Ishikawa (cell line): ENCODE results near the gene C19orf53.

ENCODE experiments used
- CEBPB ChIP-seq: IDR thresholded peaks from 2 replicates; pipeline ENCODE4 v1.6.1; 2012
- CREB1 ChIP-seq: IDR thresholded peaks from 2 replicates; pipeline ENCODE4 v1.6.1; 2012; ENCODE audit warnings: low read depth
- EGR1 ChIP-seq: IDR thresholded peaks from 2 replicates; pipeline ENCODE4 v1.6.1; 2012
- EP300 ChIP-seq: IDR thresholded peaks from 2 replicates; pipeline ENCODE4 v1.6.1; 2012; ENCODE audit warnings: borderline replicate concordance
- FOXM1 ChIP-seq: IDR thresholded peaks from 2 replicates; pipeline ENCODE4 v1.6.1; 2012; ENCODE audit warnings: low read depth, borderline replicate concordance
- MAX ChIP-seq: IDR thresholded peaks from 2 replicates; pipeline ENCODE4 v1.6.1; 2012
- NFIC ChIP-seq: IDR thresholded peaks from 2 replicates; pipeline ENCODE4 v1.6.1; 2012
- RAD21 ChIP-seq: IDR thresholded peaks from 2 replicates; pipeline ENCODE4 v1.6.1; 2012; ENCODE audit warnings: low read depth
- REST ChIP-seq: IDR thresholded peaks from 2 replicates; pipeline ENCODE4 v1.6.1; 2012; ENCODE audit warnings: low read depth, mild to moderate bottlenecking
- TAF1 ChIP-seq: IDR thresholded peaks from 2 replicates; pipeline ENCODE4 v1.6.1; 2012; ENCODE audit warnings: low read depth, mild to moderate bottlenecking
- TCF12 ChIP-seq: IDR thresholded peaks from 2 replicates; pipeline ENCODE4 v1.6.1; 2012; ENCODE audit warnings: low read depth
- TEAD4 ChIP-seq: IDR thresholded peaks from 2 replicates; pipeline ENCODE4 v1.6.1; 2012
- USF1 ChIP-seq: IDR thresholded peaks from 2 replicates; pipeline ENCODE4 v1.6.1; 2012
- YY1 ChIP-seq: IDR thresholded peaks from 2 replicates; pipeline ENCODE4 v1.6.1; 2012; ENCODE audit warnings: low read depth
- ZBTB7A ChIP-seq: IDR thresholded peaks from 2 replicates; pipeline ENCODE4 v1.6.1; 2012; ENCODE audit warnings: low read depth

C19orf53 gene

GRCh38 chr19:13795595-13796300 lies 21.5 kb downstream of the C19orf53 start:
- TF ChIP-seq ZBTB7A (peak; percentile 59; the same call in 1 of the 2 replicates), YY1 (no peak)

GRCh38 chr19:13796301-13797057 lies 22.2 kb downstream of the C19orf53 start:
- TF ChIP-seq EGR1 (no peak), FOXM1 (no peak), ZBTB7A (peak; percentile 15; the same call in 1 of the 2 replicates)

- TF ChIP-seq TCF12 (no peak), USF1 (no peak), YY1 (no peak), NFIC (no peak), RAD21 (no peak), CEBPB (no peak), REST (no peak), CREB1 (no peak), TAF1 (no peak), ZBTB7A (no peak), EP300 (no peak), MAX (no peak)
These were observed 22.8 kb downstream of the C19orf53 start for GRCh38 chr19:13797058-13797440.

GRCh38 chr19:13797870-13798269 lies 23.6 kb downstream of the C19orf53 start:
- no peak for TF ChIP-seq USF1
- TF ChIP-seq NFIC, result peak; percentile 69
- TF ChIP-seq CEBPB, result peak; percentile 100

- TF ChIP-seq USF1 (no peak), EGR1 (no peak), TEAD4 (no peak)
These were observed 25.4 kb downstream of the C19orf53 start for GRCh38 chr19:13799669-13800068.

- TF ChIP-seq TCF12, result no peak
- TF ChIP-seq MAX, result no peak
- no peak for TF ChIP-seq NFIC
- TF ChIP-seq CREB1, result no peak
These were observed 28.8 kb downstream of the C19orf53 start for GRCh38 chr19:13803038-13803437.

GRCh38 chr19:13804830-13805683 lies 30.8 kb downstream of the C19orf53 start:
- TF ChIP-seq EGR1, result no peak
- peak; percentile 23; the same call in 1 of the 2 replicates for TF ChIP-seq RAD21
- TF ChIP-seq REST, result no peak
